Body of pancreas (tissue), 4 donors: ENCODE results near the gene ACVRL1.

ENCODE experiments used
- POLR2A ChIP-seq, 3 donors: fragments of 450-650 bp; IDR thresholded peaks; one replicate each; pipeline ENCODE4 v1.6.1; 2016; ENCODE audit warnings: antibody characterized with exemption in 3 of 3, mild to moderate bottlenecking in 2 of 3
- TF ChIP-seq, protein P1 (sequence below), 7 experiments: fragments of 450-650 bp in 4 of 7; fragments of 200-600 bp in 3 of 7; sonication (generic) in 3 of 7; IDR thresholded peaks; one replicate each; pipeline ENCODE4 v1.5.1; 2016 to 2019; ENCODE audit warnings: antibody characterized with exemption in 7 of 7

DNA sequence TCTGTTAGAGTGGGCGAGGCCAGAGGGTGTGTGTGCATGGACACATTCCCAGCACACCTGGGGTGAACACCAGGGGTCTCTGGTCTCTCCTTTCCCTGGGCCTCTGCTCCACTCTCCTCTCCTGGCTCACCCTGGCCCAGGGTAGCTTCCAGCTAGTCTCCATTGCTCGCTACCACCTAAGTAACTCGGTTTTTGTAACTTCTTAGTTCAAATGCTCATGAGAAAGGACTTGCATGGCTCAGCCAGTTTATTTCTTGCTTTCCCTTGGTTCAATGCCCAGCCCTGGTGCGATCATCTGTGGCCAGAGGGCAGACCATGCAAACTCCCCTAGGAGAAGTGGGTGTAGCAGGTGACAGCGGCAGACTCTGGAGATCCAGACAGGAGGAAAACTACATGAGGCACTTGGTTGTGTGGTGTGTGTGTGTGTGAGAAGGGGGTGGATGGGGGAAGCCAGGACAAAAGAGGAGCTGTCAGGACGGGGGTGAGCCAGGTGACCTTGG, 35.2 kb downstream of the ACVRL1 start:
- TF ChIP-seq, protein P1, sequence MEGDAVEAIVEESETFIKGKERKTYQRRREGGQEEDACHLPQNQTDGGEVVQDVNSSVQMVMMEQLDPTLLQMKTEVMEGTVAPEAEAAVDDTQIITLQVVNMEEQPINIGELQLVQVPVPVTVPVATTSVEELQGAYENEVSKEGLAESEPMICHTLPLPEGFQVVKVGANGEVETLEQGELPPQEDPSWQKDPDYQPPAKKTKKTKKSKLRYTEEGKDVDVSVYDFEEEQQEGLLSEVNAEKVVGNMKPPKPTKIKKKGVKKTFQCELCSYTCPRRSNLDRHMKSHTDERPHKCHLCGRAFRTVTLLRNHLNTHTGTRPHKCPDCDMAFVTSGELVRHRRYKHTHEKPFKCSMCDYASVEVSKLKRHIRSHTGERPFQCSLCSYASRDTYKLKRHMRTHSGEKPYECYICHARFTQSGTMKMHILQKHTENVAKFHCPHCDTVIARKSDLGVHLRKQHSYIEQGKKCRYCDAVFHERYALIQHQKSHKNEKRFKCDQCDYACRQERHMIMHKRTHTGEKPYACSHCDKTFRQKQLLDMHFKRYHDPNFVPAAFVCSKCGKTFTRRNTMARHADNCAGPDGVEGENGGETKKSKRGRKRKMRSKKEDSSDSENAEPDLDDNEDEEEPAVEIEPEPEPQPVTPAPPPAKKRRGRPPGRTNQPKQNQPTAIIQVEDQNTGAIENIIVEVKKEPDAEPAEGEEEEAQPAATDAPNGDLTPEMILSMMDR (IDR thresholded peaks at IDR 0.05), result no peak
- TF ChIP-seq POLR2A (IDR thresholded peaks at IDR 0.05), result no peak
